Kidney (tissue), 14 donors: ENCODE measurements around the gene CNIH1. TPM values are rescaled to one million over a fixed set of nuclear protein-coding genes. Genes with fewer than 3 reads are reported as not detected.

Experiments
- DNase-seq, 5 donors: peaks; one replicate each; pipeline ENCODE4 v3.0.0-alpha.2; 2013 to 2020
- FAIRE-seq: peaks from 2 replicates; lab custom pipeline; 2012; peaks lifted over from hg19 to GRCh38; lab: Jason Lieb, UNC
- H3K27ac ChIP-seq, 2 donors: one replicate each; pipeline ENCODE4 v1.7.0; 2013; ENCODE audit warnings: low read depth in 2 of 2, low read length in 2 of 2, inconsistent platforms in 1 of 2
- H3K27me3 ChIP-seq: one replicate; pipeline ENCODE4 v1.7.1; 2013; ENCODE audit warnings: low read length, inconsistent platforms; ENCODE audit not compliant: control insufficient read depth, insufficient read depth
- H3K36me3 ChIP-seq, 3 donors: one replicate each; pipeline versions ENCODE4 v1.7.0 to v1.7.1; 2013; ENCODE audit warnings: low read length in 3 of 3, control low read depth in 1 of 3, inconsistent platforms in 1 of 3; ENCODE audit not compliant: insufficient read depth in 3 of 3, control insufficient read depth in 2 of 3
- H3K4me1 ChIP-seq, 3 donors: one replicate each; pipeline versions ENCODE4 v1.7.0 to v1.7.1; 2013; ENCODE audit warnings: low read length in 3 of 3, inconsistent platforms in 1 of 3, low read depth in 1 of 3; ENCODE audit not compliant: control insufficient read depth in 2 of 3, insufficient read depth in 2 of 3
- H3K4me3 ChIP-seq, 3 donors: one replicate each; pipeline versions ENCODE4 v1.7.0 to v1.8.1; 2013; ENCODE audit warnings: low read length in 3 of 3, control low read depth in 1 of 3, inconsistent platforms in 1 of 3
- H3K9ac ChIP-seq, 3 donors: one replicate each; pipeline versions ENCODE4 v1.7.0 to v1.7.1; 2013; ENCODE audit warnings: low read length in 3 of 3, control low read depth in 1 of 3, inconsistent platforms in 1 of 3
- H3K9me3 ChIP-seq, 3 donors: one replicate each; pipeline versions ENCODE4 v1.7.0 to v1.7.1; 2013; ENCODE audit warnings: low read length in 3 of 3, control low read depth in 1 of 3, inconsistent platforms in 1 of 3; ENCODE audit not compliant: control insufficient read depth in 2 of 3, insufficient read depth in 1 of 3
- CTCF ChIP-seq: IDR thresholded peaks from 3 replicates; pipeline ENCODE4 v1.5.1; 2012; ENCODE audit warnings: mild to moderate bottlenecking, moderate library complexity, borderline replicate concordance; ENCODE audit not compliant: insufficient read depth; ENCODE audit errors: extremely low read depth
- intact Hi-C: fragments of 100-400 bp; cut with DNase I; formaldehyde crosslinking; loops from one replicate; pipeline ENCODE4 v1.11.1; 2022
- polyA plus RNA-seq: library from polyadenylated mRNA; stranded (reverse); fragments of 350-450 nt; fragmentation: Illumina TruSeq; extraction: RNeasy Lipid Tissue Mini Kit (QIAGEN cat#74804); gene quantifications from one replicate; pipeline ENCODE4 v1.2.3, GENCODE V29; 2014; ENCODE audit warnings: low read depth, low replicate concordance; ENCODE audit not compliant: insufficient read depth
- total RNA-seq: library from RNA; stranded (reverse); fragmentation: NEBNext Ultra II Directional; extraction: Animal tissue kit (Norgen Biotek cat#: 25700); gene quantifications from one replicate; pipeline ENCODE4 v1.2.1, GENCODE V29; 2021
- donor health status: control.
- donor health status: control.
- donor health status: control.
- donor health status: control.
- donor health status: control.
- donor health status: DM: yes; HTN: yes; CAD: no.
- donor health status: Normal renal cell carcinoma (clear cell type).

CNIH1 gene
- total and polyA plus RNA-seq, 2 donors from 2014 or later: 64.8 to 78.3 TPM

- H3K4me3 ChIP-seq: peak overlapping the region; percentile 83 to 93 (median 92)
- H3K9me3 ChIP-seq: no peaks in the 10 kb centered on the region
- no peak for FAIRE-seq
- intact Hi-C loops: no loop called here
- no peak for DNase-seq
- no peaks in the 10 kb centered on the region for H3K36me3 ChIP-seq
- no peak for TF ChIP-seq CTCF
- H3K27ac ChIP-seq: peak overlapping the region; percentile 88 to 91
- H3K27me3 ChIP-seq: no peaks in the 10 kb centered on the region
- H3K9ac ChIP-seq: peak overlapping the region; percentile 72 to 93 (median 86)
- H3K4me1 ChIP-seq: peaks cover 0 to 12% (median 8%) of the 10 kb centered on the region in 3 donors
These were observed 47.1 kb upstream of the CNIH1 start for GRCh38 chr14:54488318-54488645.

- TF ChIP-seq CTCF: no peak
- FAIRE-seq (no peak), DNase-seq (peak in 1 of 5 donors; percentile 46)
- intact Hi-C loops: no loop called here
- Histone ChIP-seq H3K27me3 (no peaks in the 10 kb centered on the region), H3K36me3 (no peaks in the 10 kb centered on the region), H3K4me1 (peaks cover 0 to 12% (median 12%) of the 10 kb centered on the region in 3 donors), H3K27ac (peak overlapping the region; percentile 88 to 91), H3K4me3 (peak overlapping the region; percentile 83 to 93 (median 92)), H3K9ac (peak overlapping the region in 2 of 3 donors; percentile 72 to 93), H3K9me3 (no peaks in the 10 kb centered on the region)
These were observed 46.6 kb upstream of the CNIH1 start for GRCh38 chr14:54487771-54488170.

- no peak for TF ChIP-seq CTCF
- Histone ChIP-seq H3K4me3 (no peak overlapping the region), H3K9ac (no peak overlapping the region), H3K27ac (no peak overlapping the region), H3K36me3 (no peaks in the 10 kb centered on the region), H3K27me3 (no peaks in the 10 kb centered on the region), H3K9me3 (no peaks in the 10 kb centered on the region), H3K4me1 (peaks cover 0 to 13% (median 12%) of the 10 kb centered on the region in 3 donors)
- no peak for DNase-seq
- no peak for FAIRE-seq
- intact Hi-C loops: no loop called here
These were observed 45.5 kb upstream of the CNIH1 start for GRCh38 chr14:54486685-54487084.

- no peak for TF ChIP-seq CTCF
- FAIRE-seq: no peak
- H3K9ac ChIP-seq: no peak overlapping the region
- H3K27me3 ChIP-seq: no peaks in the 10 kb centered on the region
- no peak overlapping the region for H3K27ac ChIP-seq
- peaks cover 0 to 6% (median 5%) of the 10 kb centered on the region in 3 donors for H3K4me1 ChIP-seq
- H3K4me3 ChIP-seq: no peak overlapping the region
- intact Hi-C loops: no loop called here
- peaks cover 0 to 4% (median 0%) of the 10 kb centered on the region in 3 donors for H3K36me3 ChIP-seq
- no peak for DNase-seq
- no peaks in the 10 kb centered on the region for H3K9me3 ChIP-seq
These were observed 42.7 kb upstream of the CNIH1 start for GRCh38 chr14:54483846-54484245.
